ENCODE results near the gene ITK.

DNA sequence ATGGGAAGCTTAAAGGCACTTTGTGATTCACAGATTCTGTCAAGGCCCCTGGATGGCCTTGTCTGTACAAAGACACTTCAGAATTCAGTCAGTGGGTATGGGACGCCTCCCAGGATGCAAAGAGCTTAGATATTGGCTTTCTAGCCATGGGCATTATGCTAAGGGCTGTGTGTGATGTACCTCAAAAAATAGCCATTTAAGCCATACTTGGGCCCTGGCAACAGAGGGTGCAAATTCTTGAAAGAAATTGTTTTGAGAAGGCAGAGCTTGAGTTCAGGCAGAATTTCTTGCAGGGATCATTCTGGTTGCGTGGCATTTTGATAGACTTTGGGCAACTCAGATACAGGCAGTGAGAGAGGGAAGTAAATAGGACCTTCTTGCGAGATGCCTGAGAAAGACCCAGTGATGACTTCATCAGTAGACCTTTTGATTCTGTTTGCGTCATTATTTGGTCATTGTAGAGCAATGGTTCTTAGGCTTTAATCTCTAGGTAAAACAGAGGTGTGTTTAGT is 89.2 kb downstream of the ITK start:
- TF ChIP-seq RXRA (IDR thresholded peaks at IDR 0.05): no peak
- TF ChIP-seq, protein P1, sequence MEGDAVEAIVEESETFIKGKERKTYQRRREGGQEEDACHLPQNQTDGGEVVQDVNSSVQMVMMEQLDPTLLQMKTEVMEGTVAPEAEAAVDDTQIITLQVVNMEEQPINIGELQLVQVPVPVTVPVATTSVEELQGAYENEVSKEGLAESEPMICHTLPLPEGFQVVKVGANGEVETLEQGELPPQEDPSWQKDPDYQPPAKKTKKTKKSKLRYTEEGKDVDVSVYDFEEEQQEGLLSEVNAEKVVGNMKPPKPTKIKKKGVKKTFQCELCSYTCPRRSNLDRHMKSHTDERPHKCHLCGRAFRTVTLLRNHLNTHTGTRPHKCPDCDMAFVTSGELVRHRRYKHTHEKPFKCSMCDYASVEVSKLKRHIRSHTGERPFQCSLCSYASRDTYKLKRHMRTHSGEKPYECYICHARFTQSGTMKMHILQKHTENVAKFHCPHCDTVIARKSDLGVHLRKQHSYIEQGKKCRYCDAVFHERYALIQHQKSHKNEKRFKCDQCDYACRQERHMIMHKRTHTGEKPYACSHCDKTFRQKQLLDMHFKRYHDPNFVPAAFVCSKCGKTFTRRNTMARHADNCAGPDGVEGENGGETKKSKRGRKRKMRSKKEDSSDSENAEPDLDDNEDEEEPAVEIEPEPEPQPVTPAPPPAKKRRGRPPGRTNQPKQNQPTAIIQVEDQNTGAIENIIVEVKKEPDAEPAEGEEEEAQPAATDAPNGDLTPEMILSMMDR (IDR thresholded peaks at IDR 0.05; ENCODE audit: low read depth, low read length, missing input control): no peak
- TF ChIP-seq, protein P2, sequence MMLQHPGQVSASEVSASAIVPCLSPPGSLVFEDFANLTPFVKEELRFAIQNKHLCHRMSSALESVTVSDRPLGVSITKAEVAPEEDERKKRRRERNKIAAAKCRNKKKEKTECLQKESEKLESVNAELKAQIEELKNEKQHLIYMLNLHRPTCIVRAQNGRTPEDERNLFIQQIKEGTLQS (IDR thresholded peaks at IDR 0.05): no peak
